Astrocyte of the spinal cord (primary cell): Measurements from ENCODE around the gene NAA15.

Experiments
- DNase-seq: peaks from one replicate; pipeline ENCODE4 v3.0.0; 2011; ENCODE audit warnings: low read depth, low spot score
- H3K4me3 ChIP-seq: 2 replicates; pipeline ENCODE4 v1.5.1; 2011; ENCODE audit warnings: low read depth, mild to moderate bottlenecking, low read length, moderate library complexity
- CTCF ChIP-seq: IDR thresholded peaks from 2 replicates; pipeline ENCODE4 v1.5.1; 2012; ENCODE audit warnings: low read depth, mild to moderate bottlenecking, low read length, inconsistent platforms
- in situ Hi-C: cut with HindIII; loops from 2 replicates; pipeline ENCODE4 v1.10.0; 2017; ENCODE audit warnings: low sequenced_read_pairs

Gene NAA15

GRCh38 chr4:139389102-139389501 is 87.8 kb downstream of the NAA15 start:
- in situ Hi-C loops, result no loop called here
- DNase-seq, result no peak
- no peak overlapping the region for H3K4me3 ChIP-seq
- TF ChIP-seq CTCF, result no peak

- no peak for TF ChIP-seq CTCF
- no peak for DNase-seq
- in situ Hi-C loops, result no loop called here
- no peak overlapping the region for H3K4me3 ChIP-seq
Observed at GRCh38 chr4:139389991-139390390, 88.7 kb downstream of the NAA15 start.

GRCh38 chr4:139391731-139392130 is 90.4 kb downstream of the NAA15 start:
- no peak overlapping the region for H3K4me3 ChIP-seq
- in situ Hi-C loops, result no loop called here
- TF ChIP-seq CTCF, result no peak
- DNase-seq, result no peak

- H3K4me3 ChIP-seq, result no peak overlapping the region
- DNase-seq, result no peak
- no peak for TF ChIP-seq CTCF
- in situ Hi-C loops, result no loop called here
Observed at GRCh38 chr4:139392797-139393196, 91.5 kb downstream of the NAA15 start.

GRCh38 chr4:139401368-139401767 is 100.1 kb downstream of the NAA15 start:
- in situ Hi-C loops, result no loop called here
- no peak overlapping the region for H3K4me3 ChIP-seq
- TF ChIP-seq CTCF, result no peak
- DNase-seq, result no peak

GRCh38 chr4:139402436-139402835 is 101.1 kb downstream of the NAA15 start:
- no peak for DNase-seq
- H3K4me3 ChIP-seq, result no peak overlapping the region
- in situ Hi-C loops, result no loop called here
- TF ChIP-seq CTCF, result no peak

- in situ Hi-C loops, result no loop called here
- no peak overlapping the region for H3K4me3 ChIP-seq
- no peak for TF ChIP-seq CTCF
- DNase-seq, result no peak
Observed at GRCh38 chr4:139403462-139403861, 102.2 kb downstream of the NAA15 start.
